GM18951 (cell line): ENCODE results near the gene HPN.

ENCODE experiments used
- POLR2A ChIP-seq: IDR thresholded peaks from 4 replicates; pipeline ENCODE4 v1.6.1; 2011; ENCODE audit warnings: mild to moderate bottlenecking; ENCODE audit not compliant: insufficient read length, insufficient read depth; ENCODE audit errors: extremely low read depth
- in situ Hi-C: fragments of 300-500 bp; cut with MboI; formaldehyde crosslinking; loops from one replicate; pipeline ENCODE4 v1.12.0; 2022; ENCODE audit warnings: low sequenced_read_pairs, mixed read lengths, inconsistent platforms; ENCODE audit not compliant: unreplicated experiment

The HPN gene

DNA sequence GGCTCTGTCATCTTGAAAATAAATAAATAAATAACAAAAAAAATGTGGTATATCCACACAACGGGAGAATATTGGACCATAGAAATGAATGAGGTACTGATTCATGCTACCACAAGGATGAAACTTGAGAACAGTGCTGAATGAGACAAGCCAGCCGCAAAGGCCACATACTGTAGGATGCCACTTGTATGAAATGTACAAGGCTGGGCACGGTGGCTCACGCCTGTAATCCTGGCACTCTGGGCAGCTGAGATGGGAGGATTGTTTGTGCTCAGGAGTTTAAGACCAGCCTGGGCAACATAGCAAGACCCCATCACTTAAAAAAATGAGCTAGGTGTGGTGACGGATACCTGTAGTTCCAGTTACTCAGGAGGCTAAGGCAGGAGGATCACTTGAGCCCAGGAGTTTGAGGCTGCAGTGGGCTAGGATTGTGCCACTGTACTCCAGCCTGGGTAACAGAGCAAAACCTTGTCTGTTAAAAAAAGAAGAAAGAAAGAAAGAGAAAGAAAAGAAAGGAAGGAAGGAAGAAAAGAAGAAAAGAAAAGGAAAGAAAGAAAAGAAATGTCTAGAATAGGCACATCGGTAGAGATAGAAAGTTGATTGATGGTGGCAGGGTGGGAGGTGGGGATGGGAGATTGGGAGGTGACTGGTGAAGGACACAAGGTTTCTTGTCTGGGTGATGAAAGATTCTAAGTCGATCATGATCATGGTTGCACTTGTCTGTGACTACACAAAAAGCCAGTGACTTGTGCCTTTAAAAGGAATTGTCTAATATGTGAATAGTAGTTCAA is 20.3 kb downstream of the HPN start:
- in situ Hi-C loops, result no loop called here
- no peak for TF ChIP-seq POLR2A

DNA sequence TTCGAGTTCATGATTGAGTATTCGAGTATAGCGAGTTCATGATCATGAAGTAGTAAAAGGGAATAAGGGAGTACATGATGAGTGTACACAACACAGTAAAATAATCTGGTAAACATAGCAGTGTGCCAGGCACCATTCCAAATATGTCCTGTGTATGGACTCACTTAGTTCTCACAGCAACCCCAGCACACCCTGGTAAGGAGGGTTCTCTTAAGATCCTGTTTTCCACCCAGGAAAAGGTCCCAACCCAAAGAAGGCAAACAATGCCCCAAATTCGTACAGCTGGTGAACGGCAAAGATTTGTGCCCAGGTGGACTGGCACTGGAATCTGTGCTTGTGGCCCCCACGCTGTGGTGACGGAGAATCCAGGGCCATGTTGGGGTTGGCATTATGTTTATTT is 21.4 kb downstream of the HPN start:
- no peak for TF ChIP-seq POLR2A
- in situ Hi-C loops, result no loop called here

DNA sequence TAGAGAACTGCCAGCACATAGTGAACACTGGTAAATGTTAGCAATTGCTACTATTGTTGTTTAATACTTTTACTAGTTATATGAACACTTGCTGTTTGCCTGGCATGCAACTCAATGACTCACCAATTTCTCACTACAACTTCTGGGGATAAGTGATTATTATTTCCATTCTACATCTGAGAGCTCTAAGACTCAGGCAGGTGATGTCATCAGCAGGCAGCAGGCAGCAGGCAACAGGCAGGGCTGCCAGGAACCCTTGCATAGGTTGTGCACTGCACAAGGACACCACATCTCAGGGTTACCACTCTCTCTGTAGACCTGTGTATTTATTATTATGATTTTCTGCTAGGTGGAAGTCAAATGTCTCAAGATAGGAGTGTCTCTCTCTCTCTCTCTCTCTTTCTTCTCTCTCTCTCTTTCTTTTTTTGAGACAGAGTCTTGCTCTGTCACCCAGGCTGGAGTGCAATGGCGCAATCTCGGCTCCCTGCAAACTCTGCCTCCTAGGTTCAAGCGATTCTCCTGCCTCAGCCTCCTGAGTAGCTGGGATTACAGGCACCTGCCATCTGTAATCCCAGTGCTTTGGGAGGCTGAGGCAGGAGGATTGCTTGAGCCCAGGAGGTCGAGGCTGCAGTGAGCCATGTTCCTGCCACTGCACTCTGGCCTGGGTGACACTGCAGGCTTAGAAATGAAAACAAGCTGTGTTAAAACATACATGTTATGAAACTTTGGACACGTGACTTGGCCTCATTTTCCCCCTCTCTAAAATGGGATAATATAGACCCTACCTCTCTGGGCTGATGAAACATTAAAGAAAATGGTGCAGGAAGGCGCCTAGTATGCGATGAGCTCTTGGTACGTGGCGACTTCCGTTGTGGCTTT is 22.7 kb downstream of the HPN start:
- TF ChIP-seq POLR2A, result no peak

DNA sequence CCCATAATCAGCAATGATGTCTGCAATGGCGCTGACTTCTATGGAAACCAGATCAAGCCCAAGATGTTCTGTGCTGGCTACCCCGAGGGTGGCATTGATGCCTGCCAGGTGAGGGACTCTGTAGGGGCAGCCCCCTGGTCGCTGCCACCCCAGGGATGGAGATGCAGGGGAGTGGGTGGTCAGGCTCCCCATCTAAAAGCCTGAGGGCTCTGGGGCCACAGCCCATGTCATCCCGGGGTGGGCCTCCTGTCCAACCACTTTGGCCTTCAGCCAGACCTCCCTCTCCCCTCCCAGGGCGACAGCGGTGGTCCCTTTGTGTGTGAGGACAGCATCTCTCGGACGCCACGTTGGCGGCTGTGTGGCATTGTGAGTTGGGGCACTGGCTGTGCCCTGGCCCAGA is 24.1 kb downstream of the HPN start:
- TF ChIP-seq POLR2A, result no peak
- in situ Hi-C loops, result no loop called here

More for the DNA sequence above, 22.7 kb downstream of the HPN start:
- in situ Hi-C loops, result no loop called here

DNA sequence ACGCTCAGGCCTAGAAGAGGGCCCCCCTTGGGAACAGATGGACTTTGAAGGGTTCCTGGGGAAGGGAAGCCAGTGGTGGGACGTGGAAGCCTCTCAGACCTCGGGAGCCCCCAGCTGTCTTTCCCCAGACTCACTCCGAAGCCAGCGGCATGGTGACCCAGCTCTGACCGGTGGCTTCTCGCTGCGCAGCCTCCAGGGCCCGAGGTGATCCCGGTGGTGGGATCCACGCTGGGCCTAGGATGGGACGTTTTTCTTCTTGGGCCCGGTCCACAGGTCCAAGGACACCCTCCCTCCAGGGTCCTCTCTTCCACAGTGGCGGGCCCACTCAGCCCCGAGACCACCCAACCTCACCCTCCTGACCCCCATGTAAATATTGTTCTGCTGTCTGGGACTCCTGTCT is 24.6 kb downstream of the HPN start:
- in situ Hi-C loops, result no loop called here

DNA sequence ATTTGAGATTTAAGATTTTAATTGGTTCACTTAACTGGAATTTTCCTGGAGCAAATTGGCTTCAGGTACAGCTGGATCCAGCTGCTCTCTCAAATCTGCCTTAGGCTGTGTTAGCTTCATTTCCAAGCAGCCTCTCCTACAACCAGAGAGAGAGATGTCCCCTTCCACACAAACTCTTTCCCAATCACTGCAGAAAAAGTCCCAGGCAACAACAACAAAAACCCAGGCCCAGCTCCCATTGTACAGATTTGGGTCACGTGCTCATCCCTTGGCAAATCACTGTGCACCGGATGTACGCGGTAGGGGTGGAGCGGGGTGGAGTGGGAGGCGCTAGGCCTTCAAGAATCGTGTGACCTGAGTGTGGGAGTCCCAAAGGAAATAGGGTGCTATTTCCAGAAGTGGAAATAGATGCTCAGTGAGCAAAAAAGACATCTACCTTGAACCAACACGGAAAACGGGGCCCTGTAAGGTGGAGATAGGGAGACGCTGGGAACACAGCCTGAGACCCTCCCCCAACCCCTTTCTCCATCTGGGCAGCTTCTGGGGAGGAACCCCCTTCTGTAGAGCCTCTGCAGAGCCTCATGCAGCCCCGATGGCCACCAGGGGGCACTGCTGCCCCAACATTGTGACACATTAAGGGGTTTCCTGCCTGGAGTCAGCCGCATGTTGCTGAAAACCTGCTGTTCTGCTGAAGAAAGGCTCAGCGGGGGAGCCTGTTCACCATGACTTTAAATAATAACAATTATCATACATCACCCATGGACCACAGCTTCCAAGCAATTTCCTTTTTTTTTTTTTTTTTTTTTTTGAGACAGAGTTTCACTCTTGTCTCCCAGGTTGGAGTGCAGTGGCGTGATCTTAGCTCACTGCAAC is 25.4 kb downstream of the HPN start:
- TF ChIP-seq POLR2A, result no peak

More for the DNA sequence above, 24.6 kb downstream of the HPN start:
- no peak for TF ChIP-seq POLR2A

DNA sequence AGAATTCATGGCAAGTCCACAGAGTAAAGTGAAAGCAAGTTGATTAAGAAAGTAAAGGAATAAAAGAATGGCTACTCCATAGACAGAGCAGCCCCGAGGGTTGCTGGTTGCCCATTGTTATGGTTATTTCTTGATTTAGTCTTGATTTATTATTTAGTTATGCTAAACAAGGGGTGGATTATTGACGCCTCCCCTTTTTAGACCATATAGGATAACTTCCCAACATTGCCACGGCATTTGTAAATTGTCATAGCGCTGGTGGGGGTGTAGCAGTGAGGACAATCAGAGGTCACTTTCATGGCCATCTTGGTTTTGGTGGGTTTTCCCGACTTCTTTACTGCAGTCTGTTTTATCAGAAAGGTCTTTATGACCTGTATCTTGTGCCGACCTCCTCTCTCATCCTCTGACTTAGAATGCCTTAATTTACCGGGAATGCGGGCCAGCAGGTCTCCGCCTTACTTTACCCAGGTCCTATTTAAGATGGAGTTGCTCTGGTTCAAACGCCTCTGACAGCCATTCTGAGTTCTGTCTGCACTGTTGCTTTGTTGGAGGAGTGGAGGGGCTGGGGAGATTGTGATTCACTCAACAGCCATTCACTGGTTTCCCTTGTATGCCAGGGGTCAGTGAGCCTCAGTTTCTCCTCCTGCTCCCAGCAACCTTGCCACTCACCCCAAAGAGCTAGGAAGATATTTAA is 27.6 kb downstream of the HPN start:
- in situ Hi-C loops, result no loop called here
- TF ChIP-seq POLR2A, result no peak

More for the DNA sequence above, 25.4 kb downstream of the HPN start:
- in situ Hi-C loops, result no loop called here

DNA sequence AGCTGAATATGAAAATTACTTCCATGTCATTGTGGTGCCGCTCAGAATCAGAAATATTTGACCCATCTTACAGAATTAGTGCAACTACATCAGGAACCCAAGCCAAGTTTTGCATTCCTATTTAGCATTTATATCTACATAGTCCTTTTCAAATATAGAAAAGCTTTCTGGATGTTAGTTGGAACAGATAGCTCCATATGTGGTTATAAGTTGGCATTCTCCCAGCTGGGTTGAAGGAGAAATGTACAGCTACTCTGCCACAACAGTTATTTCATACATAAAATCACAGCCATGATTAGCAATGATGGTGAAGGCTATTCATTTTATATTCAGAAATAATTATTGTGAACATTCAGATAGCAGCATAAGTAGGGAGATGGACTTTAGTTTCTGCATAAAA is 28.2 kb downstream of the HPN start:
- in situ Hi-C loops, result no loop called here

DNA sequence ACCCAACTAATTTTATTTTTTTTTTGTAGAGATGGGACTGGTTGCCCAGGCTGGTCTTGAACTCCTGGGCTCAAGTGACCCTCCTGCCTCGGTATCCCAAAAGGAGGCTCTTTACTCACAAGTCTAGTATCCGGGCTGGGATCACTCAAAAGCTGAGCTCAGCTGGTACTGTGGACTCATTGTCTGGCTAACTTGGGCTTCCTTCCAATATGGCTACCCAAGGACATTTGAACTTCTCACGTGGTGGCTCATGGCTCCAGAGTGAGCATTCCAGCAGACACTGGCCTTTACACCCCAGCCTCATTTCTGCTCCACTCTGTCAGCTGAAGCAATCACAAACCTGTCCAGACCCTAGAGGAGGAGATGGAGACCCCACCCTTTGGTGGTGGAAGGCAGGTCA is 28.9 kb downstream of the HPN start:
- in situ Hi-C loops, result no loop called here

More for the DNA sequence above, 28.2 kb downstream of the HPN start:
- no peak for TF ChIP-seq POLR2A

DNA sequence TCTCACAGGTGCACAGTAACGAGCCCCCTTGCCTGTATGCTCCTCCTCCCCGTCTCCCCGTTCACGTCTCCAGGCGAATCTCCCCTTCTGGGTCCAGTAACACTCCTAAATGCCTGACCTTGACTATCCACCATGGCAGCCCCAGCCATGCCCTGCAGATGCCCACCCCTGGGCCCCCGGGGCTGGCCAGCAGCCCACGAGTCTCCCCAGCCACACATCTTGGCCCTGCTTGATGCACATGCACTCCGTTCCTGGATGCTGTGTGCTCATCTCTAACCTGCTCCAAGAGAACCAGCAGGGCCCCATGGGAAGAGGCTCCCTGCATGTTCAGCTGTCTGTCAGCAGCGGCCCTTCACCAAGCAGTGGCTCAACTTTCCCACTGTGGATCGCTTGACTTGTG is 32.0 kb downstream of the HPN start:
- no peak for TF ChIP-seq POLR2A
- in situ Hi-C loops, result no loop called here

More for the DNA sequence above, 28.9 kb downstream of the HPN start:
- TF ChIP-seq POLR2A, result no peak

DNA sequence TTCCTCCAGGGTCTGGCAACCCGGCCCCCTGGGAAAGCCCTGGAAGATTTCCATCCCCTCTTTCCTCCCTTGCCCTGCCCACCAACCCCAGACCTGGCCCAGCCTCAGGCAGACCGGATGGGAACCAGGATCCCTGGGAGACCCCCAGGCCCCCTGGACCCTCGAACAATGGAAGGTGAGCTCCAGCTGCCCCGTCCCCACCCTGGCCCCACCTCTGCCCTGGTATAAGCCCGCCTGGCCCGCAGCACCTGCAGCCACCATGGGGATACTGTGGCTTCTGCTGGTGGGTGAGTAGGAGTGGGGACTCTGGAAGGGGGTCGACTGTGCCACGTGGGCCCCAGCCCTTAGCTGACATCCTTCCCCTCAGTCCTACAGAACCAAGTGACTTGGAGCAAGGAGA is 32.4 kb downstream of the HPN start:
- no peak for TF ChIP-seq POLR2A
- in situ Hi-C loops, result no loop called here

DNA sequence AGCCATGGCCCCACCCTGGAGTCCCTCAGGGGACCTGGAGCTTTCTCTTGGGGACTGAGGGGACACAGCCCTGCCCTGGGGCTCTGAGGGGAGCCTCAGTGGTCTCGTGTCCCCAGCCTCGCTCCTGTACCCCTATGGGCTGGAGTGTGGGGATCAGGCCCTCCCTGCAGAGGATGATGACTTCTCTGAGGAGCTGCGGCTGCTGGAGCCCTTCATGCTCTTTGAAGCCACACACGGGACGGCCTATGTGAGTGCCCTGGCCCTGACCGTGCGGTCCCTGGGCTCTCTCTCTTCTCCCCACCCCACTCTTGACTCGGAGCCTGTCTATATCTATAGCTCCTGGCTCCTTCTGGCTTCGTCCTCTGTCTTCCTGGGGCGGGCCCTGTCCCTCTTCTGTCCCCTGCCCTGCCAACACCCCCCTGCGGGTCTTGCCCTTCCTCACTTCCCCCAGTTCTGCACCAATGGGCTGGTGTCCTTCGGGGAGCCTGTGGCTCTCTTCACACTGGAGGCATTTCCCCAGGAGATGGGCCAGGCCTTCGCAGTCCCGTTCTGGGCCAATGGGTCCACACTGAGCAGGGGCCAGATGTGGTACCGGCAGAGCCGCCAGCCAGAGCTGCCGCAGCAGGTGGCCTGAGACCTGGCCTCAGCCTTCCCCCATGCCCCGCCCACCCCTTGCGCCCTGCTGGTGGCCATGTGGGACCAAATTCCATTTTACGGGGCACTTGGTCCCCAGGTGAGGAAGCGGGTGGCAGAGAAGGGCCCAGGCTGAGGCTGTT is 33.1 kb downstream of the HPN start:
- no peak for TF ChIP-seq POLR2A
- in situ Hi-C loops, result no loop called here
